Mucosa of descending colon (tissue), 3 donors: ENCODE results near the gene KRTAP5-11. TPM values are rescaled to one million over a fixed set of nuclear protein-coding genes. Genes with fewer than 3 reads are reported as not detected.
"Not testable (repeated sequence)": the region's sequence is repeated elsewhere in the genome, so short reads cannot be mapped to it uniquely, and the experiment has no call there.

Experiments
- ATAC-seq: fragments of 200-7000 bp; cut with Tn5 transposase; one replicate; pipeline ENCODE4 v1.9.1; 2020; ENCODE audit warnings: mild to moderate bottlenecking, moderate library complexity
- DNase-seq, 3 donors: peaks; one replicate each; pipeline ENCODE4 v3.0.0-alpha.2; 2020
- H3K36me3 ChIP-seq: fragments of 200-600 bp; one replicate; pipeline ENCODE4 v1.8.0; 2021; ENCODE audit warnings: low read depth, mild to moderate bottlenecking
- H3K4me1 ChIP-seq: fragments of 200-600 bp; one replicate; pipeline ENCODE4 v1.8.0; 2021; ENCODE audit warnings: low read depth, mild to moderate bottlenecking
- H3K4me3 ChIP-seq: fragments of 200-600 bp; one replicate; pipeline ENCODE4 v1.8.0; 2021; ENCODE audit warnings: mild to moderate bottlenecking
- H3K9me3 ChIP-seq: fragments of 200-600 bp; one replicate; pipeline ENCODE4 v1.8.0; 2021; ENCODE audit warnings: mild to moderate bottlenecking
- intact Hi-C, 2 donors: fragments of 100-400 bp; cut with DNase I in 1 of 2; cut with micrococcal nuclease in 1 of 2; formaldehyde crosslinking; loops; one replicate each; pipeline versions ENCODE4 v1.11.0 to v1.11.1; 2022; cut with DNase I, micrococcal nuclease
- total RNA-seq, 3 donors: library from RNA; stranded (reverse); fragmentation: NEBNext Ultra II Directional in 2 of 3; extraction: Animal tissue kit (Norgen Biotek cat#: 25700) in 2 of 3; gene quantifications; one replicate each; pipeline versions ENCODE4 v1.2.1 to v1.2.4, GENCODE V29; 2021 to 2023
- TF ChIP-seq, protein P1 (sequence below): fragments of 200-600 bp; IDR thresholded peaks from one replicate; pipeline ENCODE4 v1.8.0; 2022; ENCODE audit warnings: antibody characterized with exemption, mild to moderate bottlenecking
- donor health status: DM: no; HTN: no; CAD: no; lungs with moderate emphysema.
- donor health status: DM: no; HTN: no; CAD: no.
- donor health status: DM: no; HTN: yes; CAD: no.

KRTAP5-11 gene
- total RNA-seq, 3 donors from 2014 or later, result not detected

DNA sequence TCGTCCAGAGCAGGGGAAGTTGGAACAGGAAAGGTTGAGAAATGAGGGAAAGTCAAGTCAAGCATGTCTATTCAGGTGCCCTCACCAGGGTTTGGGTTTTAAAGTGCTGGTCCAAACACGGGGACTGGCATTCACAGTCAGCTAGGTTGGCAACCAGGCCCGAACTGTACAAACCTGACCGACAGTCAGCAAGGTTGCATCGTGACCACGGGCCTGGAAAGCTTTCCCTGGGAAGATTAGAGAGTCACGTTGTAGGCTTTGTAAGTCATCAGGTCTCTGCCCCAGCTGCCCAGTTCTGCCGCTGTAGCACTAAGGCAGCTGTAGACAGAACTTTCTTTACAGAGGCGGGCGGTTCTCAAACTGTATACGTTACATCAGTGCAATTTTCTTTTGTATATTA is 9.9 kb downstream of the KRTAP5-11 start:
- H3K36me3 ChIP-seq, result no peaks in the 10 kb centered on the region
- no peak overlapping the region for H3K4me3 ChIP-seq
- intact Hi-C loops, result no loop called here
- H3K4me1 ChIP-seq, result no peaks in the 10 kb centered on the region
- no peaks in the 10 kb centered on the region for H3K9me3 ChIP-seq
- ATAC-seq (no peak), DNase-seq (no peak)
- TF ChIP-seq, protein P1, sequence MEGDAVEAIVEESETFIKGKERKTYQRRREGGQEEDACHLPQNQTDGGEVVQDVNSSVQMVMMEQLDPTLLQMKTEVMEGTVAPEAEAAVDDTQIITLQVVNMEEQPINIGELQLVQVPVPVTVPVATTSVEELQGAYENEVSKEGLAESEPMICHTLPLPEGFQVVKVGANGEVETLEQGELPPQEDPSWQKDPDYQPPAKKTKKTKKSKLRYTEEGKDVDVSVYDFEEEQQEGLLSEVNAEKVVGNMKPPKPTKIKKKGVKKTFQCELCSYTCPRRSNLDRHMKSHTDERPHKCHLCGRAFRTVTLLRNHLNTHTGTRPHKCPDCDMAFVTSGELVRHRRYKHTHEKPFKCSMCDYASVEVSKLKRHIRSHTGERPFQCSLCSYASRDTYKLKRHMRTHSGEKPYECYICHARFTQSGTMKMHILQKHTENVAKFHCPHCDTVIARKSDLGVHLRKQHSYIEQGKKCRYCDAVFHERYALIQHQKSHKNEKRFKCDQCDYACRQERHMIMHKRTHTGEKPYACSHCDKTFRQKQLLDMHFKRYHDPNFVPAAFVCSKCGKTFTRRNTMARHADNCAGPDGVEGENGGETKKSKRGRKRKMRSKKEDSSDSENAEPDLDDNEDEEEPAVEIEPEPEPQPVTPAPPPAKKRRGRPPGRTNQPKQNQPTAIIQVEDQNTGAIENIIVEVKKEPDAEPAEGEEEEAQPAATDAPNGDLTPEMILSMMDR, result no peak

- H3K9me3 ChIP-seq, H3K4me3 ChIP-seq, H3K4me1 ChIP-seq, intact Hi-C loops, H3K36me3 ChIP-seq, DNase-seq, ATAC-seq: not testable (repeated sequence)
Observed at GRCh38 chr11:71571101-71571850, 11.4 kb downstream of the KRTAP5-11 start.

DNA sequence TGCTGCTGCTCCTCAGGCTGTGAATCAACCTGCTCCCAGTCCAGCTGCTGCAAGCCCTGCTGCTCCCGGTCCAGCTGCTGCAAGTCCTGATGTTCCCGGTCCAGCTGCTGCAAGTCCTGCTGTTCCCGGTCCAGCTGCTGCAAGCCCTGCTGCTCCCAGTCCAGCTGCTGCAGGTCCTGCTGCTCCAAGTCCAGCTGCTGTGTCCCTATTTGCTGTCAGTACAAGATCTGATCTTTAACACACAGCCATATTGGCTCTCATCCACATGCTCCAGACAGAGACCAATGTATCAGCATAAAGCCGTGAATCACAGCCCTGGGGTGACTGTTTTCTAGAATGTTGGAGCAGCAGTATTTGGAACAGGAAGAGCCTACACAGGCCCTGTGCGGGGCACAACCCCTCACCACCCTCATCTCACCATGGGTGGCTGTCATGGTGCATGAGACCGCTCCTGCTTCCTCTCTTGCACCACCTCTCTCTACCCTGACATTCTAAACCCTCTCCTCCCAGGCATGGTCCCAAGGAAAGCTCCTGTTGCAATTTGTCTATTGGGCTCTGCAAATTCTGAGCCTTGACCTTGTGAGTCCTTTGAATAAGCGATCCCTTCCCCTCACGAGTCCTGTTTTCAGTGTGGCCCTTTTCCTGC is 13.8 kb downstream of the KRTAP5-11 start:
- TF ChIP-seq, protein P1, result no peak
- intact Hi-C loops, result no loop called here
- no peaks in the 10 kb centered on the region for H3K4me1 ChIP-seq
- DNase-seq (peak in 1 of 3 donors; percentile 8), ATAC-seq (peak; percentile 8)
- no peaks in the 10 kb centered on the region for H3K9me3 ChIP-seq
- no peak overlapping the region for H3K4me3 ChIP-seq
- H3K36me3 ChIP-seq, result no peaks in the 10 kb centered on the region

DNA sequence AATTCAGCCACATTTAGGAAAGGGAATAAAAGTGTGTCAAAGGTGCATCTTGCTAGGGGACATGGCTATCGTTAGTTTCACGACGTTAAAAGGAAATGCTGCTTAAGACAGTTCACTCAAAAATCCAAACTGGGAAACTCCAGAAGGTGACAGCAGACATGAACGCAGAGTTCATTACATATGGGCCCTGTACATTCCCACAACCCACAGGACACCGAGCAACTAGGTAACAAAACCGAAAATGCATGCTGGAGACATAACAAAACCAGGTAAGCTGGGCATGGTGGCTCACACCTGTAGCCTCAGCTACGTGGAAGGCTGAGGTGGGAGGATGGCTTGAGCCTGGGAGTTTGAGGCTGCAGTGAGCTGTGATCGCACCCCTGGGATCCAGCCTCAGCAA is 15.0 kb downstream of the KRTAP5-11 start:
- intact Hi-C loops, ATAC-seq, H3K4me1 ChIP-seq, H3K4me3 ChIP-seq, H3K36me3 ChIP-seq, DNase-seq, H3K9me3 ChIP-seq: not testable (repeated sequence)

- H3K36me3 ChIP-seq, H3K4me1 ChIP-seq, intact Hi-C loops, DNase-seq, H3K4me3 ChIP-seq, H3K9me3 ChIP-seq: not testable (repeated sequence)
- peak; percentile 29 for ATAC-seq
Observed at GRCh38 chr11:71566626-71567599, 15.8 kb downstream of the KRTAP5-11 start.

GRCh38 chr11:71566081-71566620 is 16.5 kb downstream of the KRTAP5-11 start:
- intact Hi-C loops, result no loop called here
- TF ChIP-seq, protein P1, result no peak
- Histone ChIP-seq H3K9me3 (no peaks in the 10 kb centered on the region), H3K4me3 (no peak overlapping the region), H3K36me3 (no peaks in the 10 kb centered on the region), H3K4me1 (no peaks in the 10 kb centered on the region)
- DNase-seq (peak in 2 of 3 donors; percentile 17 to 62), ATAC-seq (peak; percentile 26)
